Fibroblast of skin of right biceps (primary cell): ENCODE measurements around the gene RAPGEF5.
A peak's percentile ranks its signal among the peaks of the same experiment; 100 is the strongest.

Experiments used
- DNase-seq: peaks from one replicate; pipeline ENCODE4 v3.0.0-alpha.2; 2013

RAPGEF5 gene

GRCh38 chr7:22146961-22147512 is 209.9 kb downstream of the RAPGEF5 start:
- peak; percentile 2 for DNase-seq

- no peak for DNase-seq
Observed at GRCh38 chr7:22144950-22145349, 212.0 kb downstream of the RAPGEF5 start.

GRCh38 chr7:22143491-22143890 is 213.5 kb downstream of the RAPGEF5 start:
- DNase-seq, result no peak

GRCh38 chr7:22142572-22142971 is 214.4 kb downstream of the RAPGEF5 start:
- no peak for DNase-seq

GRCh38 chr7:22141355-22141754 is 215.6 kb downstream of the RAPGEF5 start:
- no peak for DNase-seq

- peak; percentile 11 for DNase-seq
Observed at GRCh38 chr7:22140578-22140977, 216.4 kb downstream of the RAPGEF5 start.

- DNase-seq, result no peak
Observed at GRCh38 chr7:22138886-22139285, 218.1 kb downstream of the RAPGEF5 start.

GRCh38 chr7:22138106-22138505 is 218.8 kb downstream of the RAPGEF5 start:
- DNase-seq, result no peak

GRCh38 chr7:22137466-22137865 is 219.5 kb downstream of the RAPGEF5 start:
- peak; percentile 26 for DNase-seq

GRCh38 chr7:22137026-22137425 is 219.9 kb downstream of the RAPGEF5 start:
- DNase-seq, result peak; percentile 44

- DNase-seq, result no peak
Observed at GRCh38 chr7:22129819-22130580, 227.0 kb downstream of the RAPGEF5 start.

GRCh38 chr7:22129166-22129565 is 227.8 kb downstream of the RAPGEF5 start:
- DNase-seq, result no peak

- no peak for DNase-seq
Observed at GRCh38 chr7:22128528-22128920, 228.4 kb downstream of the RAPGEF5 start.

- no peak for DNase-seq
Observed at GRCh38 chr7:22127835-22128527, 229.0 kb downstream of the RAPGEF5 start.

- no peak for DNase-seq
Observed at GRCh38 chr7:22125436-22125835, 231.5 kb downstream of the RAPGEF5 start.

GRCh38 chr7:22124941-22125340 is 232.0 kb downstream of the RAPGEF5 start:
- DNase-seq, result no peak

- no peak for DNase-seq
Observed at GRCh38 chr7:22123139-22123538, 233.8 kb downstream of the RAPGEF5 start.

GRCh38 chr7:22121702-22122474 is 235.1 kb downstream of the RAPGEF5 start:
- DNase-seq, result no peak

- no peak for DNase-seq
Observed at GRCh38 chr7:22120391-22121053, 236.4 kb downstream of the RAPGEF5 start.

- no peak for DNase-seq
Observed at GRCh38 chr7:22117222-22117621, 239.7 kb downstream of the RAPGEF5 start.

GRCh38 chr7:22116451-22117030 is 240.4 kb downstream of the RAPGEF5 start:
- DNase-seq, result no peak

- DNase-seq, result no peak
Observed at GRCh38 chr7:22115689-22116088, 241.3 kb downstream of the RAPGEF5 start.
